NCI-H1105 treated with DMSO at 0.1 percent for 48 hours (cell line): ENCODE data around the gene PSD4.

Experiments used
- DNase-seq: peaks from one replicate; lab custom pipeline; 2025; lab: John Stamatoyannopoulos, UW

Gene PSD4

DNA sequence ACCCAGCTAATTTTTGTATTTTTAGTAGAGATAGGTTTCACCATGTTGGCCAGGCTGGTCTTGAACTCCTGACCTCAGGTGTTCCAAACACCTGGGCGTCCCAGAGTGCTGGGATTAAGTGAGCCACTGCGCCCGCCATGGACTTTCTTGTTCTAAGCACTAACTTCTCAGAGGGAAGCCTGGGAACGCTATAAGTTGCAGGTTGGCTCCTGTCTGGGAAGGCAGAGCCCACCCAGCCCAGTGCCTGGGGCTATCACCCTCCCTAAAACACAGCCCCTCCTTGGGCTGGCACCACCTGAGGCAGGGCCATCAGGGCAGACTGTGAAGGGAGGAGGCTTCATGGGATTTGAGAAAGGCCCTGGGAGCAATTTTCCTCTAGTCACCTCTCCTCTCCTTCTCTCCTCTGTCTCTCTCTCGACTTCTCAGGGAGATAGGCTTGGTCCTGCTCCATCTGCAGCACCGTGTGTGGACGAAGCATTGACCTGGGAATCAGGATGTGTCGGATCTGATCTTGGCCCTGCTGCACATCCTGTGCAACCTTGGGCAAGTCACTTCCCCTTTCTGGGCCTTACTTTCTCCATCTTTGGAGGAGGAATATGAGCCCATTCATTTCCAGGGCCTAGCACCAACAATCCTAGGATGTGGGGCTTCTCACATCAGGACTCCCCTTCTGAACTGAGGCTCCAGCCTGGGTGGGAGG, 10.9 kb downstream of the PSD4 start:
- no peak for DNase-seq

DNA sequence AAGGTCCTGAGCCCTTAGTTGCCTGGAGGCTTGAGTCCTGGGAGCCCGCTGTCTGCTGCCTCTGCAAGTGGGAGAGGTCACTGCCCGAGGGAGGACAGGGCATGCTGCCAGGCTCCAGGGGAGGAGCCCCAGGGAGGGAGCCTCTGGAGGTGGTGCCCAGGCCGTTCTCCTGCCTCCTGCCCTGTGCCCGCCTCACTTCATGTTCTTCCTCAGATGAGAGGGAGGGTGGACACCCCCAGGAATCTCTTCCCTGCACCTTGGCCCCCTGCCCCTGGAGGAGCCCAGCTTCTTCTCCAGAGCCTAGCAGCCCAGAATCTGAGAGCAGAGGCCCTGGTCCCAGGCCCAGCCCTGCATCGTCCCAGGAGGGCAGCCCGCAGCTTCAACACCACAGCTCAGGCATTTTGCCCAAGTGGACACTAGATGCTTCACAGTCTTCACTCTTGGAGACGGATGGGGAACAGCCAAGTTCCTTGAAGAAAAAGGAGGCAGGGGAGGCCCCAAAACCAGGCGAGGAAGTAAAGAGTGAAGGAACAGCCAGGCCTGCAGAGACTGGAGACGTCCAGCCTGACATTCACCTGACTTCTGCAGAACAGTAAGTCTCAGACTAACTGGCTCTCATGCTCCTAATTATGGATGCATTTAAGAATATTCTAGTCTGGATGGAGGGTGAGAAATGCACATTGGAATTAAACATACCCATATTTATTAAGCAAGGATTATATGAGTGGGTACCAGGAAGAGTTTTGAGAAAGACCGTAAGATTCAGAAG, 12.1 kb downstream of the PSD4 start:
- DNase-seq, result no peak

DNA sequence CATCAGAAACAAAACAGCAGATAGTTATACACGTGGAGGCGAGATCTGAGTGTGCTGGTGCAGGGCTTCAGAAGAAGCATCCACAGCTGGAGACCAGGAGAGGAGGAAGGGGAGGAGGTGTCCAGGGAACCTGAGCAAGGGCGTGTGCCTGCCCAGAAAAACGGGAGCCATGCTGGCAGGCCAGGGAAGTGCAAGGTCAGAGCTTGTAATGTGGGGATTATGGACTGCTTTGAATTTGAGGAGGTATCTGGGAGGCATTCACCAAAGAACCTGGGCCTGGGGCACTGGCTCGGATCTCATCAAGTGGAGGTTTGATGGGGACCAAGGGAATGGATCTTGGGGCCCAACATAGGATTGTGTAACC, 12.6 kb downstream of the PSD4 start:
- no peak for DNase-seq

DNA sequence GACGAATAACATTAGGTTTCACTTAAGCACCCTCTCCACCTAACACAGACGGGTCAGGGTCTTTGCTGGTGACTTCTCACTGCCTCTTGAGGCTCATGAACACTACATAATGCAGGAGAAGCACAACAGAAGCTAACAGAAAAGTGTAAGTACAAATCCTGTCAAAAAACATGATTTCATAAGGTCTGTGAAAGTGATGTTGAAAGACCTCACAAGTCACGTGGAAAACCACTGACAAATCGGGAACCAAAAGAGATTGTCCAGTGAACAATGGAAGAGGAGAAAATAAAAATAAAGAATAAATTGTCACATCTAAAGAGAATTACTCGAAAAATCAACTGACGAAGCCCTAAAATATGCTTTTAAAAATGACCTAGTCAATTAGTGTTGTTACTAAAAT, 14.0 kb downstream of the PSD4 start:
- no peak for DNase-seq

DNA sequence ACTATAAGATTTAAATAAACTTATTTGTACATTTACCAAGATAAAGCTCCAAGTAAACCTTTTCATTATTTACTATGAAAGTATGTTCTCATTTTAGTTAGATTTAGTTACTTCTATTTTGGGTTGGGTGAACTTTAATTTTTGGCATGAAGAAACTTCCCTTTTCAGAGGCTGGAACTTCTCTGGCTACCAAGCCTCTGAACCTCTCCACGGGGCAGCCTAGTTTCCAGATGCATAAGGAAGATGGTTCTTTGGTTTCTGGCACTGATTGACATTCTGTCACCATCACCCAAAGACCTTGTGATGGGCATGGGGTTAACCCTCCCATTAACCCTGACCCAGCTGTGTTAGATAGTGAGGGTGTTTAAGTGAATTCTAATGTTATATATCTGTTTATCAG, 17.1 kb downstream of the PSD4 start:
- DNase-seq, result no peak

DNA sequence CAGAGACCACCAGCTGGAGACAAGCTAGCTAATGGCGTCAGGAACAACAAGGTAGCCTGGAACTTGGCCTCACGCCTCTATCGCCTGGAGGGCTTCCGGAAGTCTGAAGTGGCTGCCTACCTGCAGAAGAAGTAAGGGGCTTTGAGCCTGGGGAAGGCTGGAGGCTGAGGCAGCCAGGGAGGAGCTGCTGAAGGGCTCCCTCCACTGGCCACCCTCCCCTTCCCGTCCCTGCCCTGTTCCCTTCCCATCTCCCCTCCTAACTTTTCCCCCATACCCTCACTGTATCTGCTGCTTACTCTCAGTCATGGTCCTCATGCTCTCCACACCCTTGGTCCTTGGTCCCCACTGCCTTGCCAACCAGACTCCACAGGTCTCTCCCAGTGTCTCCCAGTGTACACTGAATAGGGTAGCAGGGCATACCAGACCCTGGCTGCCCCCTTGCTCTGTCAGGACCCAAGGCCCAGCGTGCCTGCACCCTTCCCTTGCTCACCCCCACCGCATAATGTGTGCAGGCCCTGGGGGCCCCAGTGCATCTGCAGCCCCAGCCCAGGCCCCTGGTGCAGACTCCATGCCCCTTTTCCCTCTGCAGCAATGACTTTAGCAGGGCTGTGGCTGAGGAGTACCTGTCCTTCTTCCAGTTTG, 18.8 kb downstream of the PSD4 start:
- no peak for DNase-seq

DNA sequence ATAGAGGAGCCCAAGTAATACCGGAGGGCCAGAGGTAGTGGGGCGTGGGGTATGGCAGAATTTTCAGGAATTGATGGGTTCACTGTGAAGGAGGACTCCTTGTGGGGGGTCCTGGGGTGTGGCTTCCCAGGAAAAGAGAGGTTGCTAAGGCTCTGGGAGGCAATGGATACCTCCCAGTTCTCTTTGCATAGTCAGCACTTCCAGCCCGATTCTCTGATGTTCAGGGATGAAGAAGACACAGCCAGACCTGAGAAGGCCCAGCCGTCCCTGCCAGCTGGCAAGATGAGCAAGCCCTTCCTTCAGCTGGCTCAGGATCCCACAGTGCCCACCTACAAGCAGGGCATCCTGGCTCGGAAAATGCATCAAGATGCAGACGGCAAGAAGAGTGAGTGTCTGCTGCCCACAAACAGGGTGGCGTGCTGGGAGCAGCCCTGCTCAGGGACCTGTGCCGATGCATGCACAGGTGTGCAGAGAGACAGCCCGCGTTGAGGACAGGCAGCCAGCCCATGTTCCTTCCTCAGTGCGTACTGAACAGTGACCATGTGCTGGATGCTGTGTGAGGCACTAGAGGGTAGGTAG, 22.2 kb downstream of the PSD4 start:
- no peak for DNase-seq

DNA sequence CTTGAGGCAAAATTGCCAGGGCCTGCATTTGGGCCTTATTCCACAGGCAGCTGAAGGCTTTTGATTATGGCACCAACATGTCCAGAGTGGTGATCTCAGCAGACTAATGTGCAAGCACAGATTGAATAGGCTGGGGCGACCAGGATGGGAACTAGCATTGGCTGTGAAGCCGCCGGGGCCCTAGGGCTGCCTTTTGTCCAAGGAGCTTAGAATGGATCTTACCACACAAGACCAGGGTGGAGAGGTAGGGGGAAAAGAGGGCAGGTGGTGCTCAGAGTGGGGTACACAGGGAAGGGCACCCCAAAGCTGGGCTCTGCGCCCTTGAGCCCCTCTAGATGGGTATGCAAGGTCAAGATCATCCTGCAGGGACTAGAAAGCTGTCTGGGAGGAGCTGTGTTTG, 23.1 kb downstream of the PSD4 start:
- DNase-seq, result no peak

DNA sequence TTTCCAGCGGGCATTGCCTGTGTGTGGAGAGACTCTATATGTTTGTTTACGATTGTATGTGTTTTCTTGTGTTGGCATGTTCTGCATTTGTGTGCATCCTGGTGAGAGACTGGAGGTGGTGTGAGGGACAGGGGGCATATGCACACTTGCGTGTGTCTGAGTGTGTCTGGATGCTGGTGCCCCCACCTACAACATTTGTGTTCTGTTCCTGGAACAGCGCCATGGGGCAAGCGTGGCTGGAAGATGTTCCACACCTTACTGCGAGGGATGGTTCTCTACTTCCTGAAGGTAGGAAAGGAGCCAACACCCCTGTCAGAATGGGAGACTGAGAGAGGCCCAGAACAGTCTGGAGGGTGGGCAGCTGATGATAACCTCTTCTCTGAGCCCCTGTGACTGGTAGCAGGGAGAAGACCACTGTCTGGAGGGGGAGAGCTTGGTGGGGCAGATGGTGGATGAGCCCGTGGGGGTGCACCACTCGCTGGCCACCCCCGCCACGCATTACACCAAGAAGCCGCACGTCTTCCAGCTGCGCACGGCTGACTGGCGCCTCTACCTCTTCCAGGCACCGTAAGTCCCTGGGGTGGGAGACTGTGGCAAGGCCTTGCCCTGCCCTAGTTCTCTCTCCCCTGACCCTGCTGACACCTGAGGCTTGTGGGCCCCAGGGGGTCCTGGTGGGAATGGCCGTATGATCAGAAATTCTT, 23.7 kb downstream of the PSD4 start:
- DNase-seq, result no peak

DNA sequence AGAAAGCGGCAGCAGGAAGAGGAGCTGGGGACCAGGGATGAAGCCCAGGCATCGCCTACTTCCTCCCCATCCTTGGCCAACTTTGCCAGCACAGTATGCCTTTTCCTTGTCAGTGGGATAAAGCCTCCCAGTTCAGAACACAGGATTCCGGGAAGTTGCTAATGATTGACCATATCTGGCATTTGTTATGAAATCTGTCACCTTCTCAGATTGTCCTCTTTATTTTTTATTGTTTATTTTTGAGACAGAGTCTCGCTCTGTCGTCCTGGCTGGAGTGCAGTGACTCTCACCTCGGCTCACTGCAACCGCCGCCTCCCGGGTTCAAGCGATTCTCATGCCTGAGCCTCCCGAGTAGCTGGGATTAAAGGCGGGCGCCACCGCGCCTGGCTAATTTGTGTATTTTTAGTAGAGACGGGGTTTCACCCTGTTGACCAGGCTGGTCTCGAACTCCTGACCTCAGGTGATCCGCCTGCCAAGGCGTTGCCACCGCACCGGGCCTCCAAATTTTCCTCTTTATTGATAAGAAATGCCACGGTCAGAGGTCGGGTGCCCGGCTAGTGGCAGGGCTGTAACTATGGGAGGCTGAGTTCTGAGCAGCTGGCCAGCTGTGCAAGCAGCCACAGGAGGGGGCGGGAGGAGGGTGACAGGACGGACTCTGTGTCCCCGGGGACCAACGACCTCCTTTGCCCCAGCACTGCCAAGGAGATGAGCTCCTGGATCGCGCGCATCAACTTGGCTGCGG, 24.4 kb downstream of the PSD4 start:
- no peak for DNase-seq

DNA sequence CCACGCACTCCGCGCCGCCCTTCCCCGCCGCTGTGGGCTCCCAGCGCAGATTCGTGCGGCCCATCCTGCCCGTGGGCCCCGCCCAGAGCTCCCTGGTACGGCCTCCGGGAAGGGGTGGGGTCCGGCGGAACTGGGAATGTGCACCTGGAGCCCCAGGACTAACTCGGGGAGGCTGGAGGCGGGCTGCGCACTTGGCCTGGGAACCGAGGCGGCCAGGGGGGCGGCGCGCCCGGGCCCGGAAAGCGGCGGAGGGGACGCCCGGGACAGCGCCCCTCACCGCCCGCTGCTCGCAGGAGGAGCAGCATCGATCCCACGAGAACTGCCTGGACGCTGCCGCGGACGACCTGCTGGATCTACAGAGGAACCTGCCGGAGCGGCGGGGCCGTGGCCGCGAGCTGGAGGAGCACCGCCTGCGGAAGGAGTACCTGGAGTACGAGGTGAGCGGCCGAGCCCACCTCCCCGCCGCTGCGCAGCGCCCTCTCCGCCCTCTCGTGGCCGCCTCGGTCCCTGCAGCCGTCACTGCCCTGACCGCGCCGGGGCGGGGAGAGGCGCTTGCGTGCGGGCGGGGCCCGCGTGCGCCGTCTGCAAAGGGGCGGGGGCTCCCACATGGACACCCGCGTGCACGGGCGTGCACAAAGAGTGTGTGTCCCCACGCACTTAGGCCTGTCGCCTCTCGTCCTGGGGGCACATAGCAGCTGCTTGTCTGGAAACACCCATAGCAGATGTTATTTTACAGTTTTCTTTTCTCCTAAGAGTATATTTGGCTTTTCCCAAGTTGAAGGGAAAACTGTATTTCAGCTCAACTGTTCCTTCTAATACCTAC, 25.2 kb downstream of the PSD4 start:
- peak; percentile 75 for DNase-seq

DNA sequence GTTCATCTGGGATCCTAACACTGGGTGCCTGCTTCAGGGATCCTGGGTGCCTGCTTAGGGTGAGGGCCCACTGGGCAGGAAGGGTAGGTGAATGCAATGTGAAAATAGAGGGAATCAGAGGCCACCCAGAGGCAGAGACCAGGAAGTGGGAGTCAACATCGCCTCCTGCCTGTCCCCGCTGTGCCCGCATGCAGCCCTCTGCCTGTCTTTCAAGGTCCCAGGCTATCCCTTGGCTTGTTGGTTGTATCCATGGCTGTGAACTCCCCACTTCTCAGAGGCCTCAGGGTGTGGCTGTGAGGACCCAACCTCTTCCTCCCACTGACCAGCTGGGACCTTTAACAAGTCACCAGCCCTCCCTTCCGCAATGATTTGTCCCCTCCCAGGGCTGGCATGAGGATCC, 26.5 kb downstream of the PSD4 start:
- DNase-seq, result no peak

DNA sequence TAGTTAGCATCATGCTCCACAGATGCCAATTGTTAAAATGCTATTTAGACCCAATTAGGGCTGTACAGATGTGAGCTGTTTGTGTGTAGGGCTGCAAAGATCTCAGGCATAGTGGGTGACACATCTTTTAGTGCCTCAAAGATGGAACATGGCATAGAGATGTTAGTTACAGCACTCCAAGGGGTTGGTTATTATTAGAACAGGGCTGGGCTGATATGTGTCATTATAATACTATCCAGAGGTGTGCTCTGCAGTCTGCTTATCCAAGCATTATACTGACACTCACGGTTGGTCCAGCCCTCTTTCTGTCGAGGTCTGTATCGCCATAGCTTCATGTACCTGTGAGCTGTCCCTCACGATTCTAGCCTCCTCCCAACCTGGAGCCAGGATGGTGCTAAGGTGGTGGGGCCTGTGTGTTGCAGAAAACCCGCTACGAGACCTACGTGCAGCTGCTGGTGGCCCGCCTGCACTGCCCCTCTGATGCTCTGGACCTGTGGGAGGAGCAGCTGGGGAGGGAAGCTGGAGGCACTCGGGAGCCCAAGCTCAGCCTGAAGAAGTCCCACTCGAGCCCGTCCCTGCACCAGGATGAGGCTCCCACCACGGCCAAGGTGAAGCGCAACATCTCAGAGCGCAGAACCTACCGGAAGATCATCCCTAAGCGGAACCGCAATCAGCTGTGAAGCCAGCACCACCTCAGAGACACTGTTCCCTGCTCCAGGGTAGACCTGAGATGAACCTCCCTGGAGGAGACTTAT, 27.1 kb downstream of the PSD4 start:
- DNase-seq, result no peak

DNA sequence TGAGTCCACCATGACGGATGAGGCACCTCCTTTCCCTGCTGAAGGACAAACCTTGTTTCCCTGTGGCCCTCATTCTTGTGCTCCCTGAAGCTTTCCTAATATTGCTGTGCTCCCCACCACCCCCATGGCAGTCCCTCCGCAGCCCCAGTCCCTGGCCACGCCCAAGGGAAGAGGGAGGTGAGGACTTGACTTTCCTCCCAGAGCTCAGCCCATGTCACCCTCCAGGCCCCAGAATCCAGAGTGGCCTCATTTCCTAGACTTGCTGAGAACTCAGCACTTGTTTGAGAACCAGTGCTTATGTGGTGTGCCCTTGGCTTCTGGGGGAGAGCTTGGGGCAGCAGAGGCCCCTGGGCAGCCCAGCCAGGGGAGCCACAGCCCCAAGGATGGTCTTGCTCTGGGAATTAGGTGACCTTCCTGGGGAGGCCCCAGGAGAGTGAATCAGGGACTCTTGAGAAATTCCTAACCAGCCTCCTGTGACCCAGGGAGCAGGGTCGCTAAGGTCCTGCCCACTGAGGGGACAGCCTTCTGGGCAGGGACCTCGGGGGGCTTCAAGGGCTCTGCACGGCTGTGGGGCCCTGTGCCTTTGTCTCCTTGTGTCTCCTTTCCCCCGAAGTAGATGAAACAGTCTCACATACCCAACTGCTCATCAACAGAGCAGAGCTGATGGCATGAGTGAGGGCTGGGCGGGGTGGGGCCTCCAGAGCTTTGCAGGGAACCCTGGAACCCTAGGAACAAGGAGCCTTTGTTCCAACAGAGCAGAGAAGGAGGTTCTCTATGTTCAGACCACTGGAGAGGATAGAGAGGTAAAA, 27.9 kb downstream of the PSD4 start:
- no peak for DNase-seq

DNA sequence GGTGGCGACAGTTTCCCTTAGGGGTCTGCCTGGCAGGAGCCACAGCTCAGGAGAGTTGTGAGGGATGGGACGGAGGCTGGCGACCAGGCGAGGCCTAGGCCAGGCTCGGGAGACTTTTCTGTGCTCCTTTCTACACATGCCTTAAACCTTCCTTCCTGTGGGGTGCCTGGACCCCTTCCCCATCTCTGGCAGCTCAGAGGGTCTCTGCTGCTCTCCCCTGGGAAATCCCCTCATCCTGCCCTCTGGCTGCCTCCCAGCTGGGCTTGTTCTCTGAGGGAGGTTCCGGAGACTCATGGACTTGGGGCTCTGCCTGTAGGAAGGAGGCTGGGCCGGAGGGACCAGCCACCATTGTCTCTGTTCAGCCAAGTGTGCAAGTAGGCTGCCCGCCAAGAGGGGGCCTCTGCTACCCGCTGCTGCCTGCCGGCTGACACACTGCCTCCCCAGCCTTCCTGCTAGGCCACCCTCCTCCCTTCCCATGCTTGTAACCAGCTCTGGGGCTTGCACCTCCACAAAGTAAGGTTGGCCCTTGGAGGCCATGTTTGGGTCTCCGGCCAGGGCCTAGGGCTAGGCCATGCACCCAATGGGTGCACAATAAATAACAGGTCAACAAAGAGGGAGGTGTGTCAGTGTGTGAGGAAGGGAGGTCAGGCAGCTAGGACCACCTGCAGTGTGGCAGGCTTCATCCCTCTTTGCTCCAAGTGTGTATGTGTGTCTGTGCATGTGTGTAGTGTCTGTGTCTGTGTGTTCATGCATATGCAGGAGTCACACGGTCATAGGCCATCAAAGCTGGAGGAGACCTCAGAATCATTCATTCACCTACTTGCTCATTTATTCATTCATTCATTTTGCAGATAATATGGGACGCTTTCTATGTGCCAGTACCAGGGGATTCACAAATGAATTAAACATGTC, 28.8 kb downstream of the PSD4 start:
- no peak for DNase-seq

DNA sequence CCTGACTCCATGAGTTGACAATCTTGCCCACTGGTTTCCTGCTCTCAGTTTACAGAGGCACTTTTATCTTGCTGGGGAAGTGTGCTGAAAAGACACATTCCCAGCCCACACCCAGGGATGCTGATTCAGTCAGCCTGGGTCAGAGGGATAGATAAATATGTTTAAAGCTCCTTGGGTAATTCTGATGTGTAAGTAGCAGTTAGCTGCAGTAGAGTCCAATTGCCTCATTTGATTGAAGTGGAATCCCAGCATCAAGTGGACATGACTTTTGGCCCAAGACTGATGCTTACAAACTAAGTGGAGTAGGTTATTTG, 29.4 kb downstream of the PSD4 start:
- no peak for DNase-seq

DNA sequence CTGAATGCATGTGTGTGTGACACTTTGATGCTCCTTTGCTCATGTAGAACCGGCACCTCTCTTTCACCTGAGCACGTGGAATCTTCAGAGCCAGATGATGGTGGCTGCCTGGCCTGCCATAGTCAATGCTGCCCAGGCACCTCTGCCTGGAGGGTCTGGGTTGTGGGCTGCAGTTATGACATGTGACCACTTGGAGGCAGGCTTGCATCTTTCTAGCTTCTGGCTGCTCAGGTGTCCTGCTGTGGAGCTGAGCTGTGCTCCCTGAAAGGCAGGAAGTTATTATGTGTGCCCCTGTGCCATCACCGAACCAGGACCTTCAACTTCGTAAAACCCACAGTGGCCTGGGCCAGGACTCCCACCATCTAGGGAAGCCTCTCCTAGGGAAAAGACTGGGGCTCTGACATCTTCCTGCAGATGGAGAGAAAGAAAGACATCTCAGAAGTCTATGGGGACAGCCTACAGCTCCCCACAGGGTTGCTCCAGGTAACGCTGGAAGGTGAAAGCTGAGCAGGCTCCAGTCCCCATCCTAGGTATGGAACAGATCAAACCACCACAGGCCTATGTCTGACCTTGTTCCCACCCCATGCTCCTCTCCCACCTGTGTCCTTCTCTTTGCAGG, 30.2 kb downstream of the PSD4 start:
- DNase-seq, result peak; percentile 48

DNA sequence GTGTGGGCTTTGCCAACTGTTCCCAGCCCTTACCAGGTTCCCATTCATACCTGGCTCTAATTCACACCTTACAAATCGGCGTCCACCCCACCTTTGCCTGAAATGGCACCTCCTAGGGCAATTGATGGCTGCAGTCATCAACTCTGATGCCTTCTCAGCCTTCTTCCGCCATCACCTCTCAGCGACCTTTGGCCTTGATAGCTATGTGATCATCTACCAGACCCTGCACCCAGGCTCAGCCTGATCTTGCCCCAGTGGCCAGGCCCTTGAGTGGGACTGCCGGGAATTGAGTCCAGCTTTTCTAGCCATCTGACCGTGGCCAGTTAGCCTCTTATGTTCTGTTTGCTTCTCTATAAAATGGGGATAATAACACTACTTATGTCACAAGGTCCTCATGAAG, 32.5 kb downstream of the PSD4 start:
- DNase-seq, result peak; percentile 6
